Activated naive CD4-positive, alpha-beta T cell (primary cell): ENCODE results near the gene PUS3.

ENCODE experiments used
- DNase-seq, 4 experiments: peaks; one replicate each; lab custom pipeline; 2025; lab: John Stamatoyannopoulos, UW

PUS3 gene

DNA sequence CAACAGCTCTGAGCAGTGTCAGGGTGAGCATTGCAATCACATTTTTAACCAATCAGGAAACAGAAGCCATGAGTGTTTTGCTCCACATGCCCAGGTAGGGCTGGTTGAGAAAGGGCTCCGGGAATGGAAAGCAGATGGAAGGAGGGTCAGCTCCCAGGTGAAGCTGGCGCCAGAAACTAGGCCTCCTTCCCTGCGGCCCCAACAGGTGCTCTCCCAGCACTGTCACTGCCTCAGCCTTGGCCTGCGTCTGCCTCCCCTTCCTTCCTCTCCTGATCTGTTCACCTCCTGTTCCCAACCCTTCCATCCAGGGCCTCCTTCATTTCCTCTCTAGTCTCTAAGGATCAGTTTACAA is 38.2 kb upstream of the PUS3 start:
- no peak for DNase-seq

DNA sequence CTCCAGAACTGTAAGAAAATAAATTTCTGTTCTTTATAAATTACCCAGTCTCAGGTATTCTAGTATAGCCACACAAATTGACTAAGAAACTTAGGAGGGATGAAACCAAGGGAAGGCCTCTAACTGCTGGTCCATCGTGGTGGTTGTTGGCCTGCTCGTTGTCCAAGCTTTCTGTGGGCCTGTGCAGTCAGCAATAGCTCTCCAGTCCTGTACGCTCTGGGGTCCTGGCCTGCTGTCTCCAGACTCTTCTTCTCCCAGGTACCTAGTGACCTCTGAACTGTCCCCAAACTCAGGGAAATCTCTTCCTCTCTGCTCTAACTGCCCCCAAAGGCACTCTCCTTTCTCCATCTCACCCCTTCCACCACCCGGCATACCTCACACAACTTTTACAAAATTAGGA is 37.1 kb upstream of the PUS3 start:
- no peak for DNase-seq

GRCh38 chr11:125939081-125939521 is 36.1 kb upstream of the PUS3 start:
- no peak for DNase-seq

DNA sequence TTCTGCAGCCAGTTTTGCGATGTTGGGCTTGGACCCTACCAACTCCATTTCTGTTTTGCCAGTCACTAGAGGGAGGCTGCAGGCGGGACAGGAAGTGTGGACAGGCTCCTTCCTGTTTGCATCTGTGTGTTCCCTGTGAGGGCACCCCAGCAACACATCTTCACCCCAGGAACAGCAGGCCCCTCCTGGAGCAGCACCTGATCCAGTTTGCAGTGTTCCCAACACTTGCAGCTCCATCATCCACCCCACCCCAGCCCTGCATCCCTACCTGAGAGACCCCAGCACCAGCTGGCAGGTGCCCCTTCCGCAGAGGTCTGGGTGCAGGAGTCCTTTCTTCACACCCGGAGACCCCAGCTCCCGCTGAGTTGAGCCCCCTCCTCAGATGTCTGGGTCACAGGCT is 35.4 kb upstream of the PUS3 start:
- no peak for DNase-seq

DNA sequence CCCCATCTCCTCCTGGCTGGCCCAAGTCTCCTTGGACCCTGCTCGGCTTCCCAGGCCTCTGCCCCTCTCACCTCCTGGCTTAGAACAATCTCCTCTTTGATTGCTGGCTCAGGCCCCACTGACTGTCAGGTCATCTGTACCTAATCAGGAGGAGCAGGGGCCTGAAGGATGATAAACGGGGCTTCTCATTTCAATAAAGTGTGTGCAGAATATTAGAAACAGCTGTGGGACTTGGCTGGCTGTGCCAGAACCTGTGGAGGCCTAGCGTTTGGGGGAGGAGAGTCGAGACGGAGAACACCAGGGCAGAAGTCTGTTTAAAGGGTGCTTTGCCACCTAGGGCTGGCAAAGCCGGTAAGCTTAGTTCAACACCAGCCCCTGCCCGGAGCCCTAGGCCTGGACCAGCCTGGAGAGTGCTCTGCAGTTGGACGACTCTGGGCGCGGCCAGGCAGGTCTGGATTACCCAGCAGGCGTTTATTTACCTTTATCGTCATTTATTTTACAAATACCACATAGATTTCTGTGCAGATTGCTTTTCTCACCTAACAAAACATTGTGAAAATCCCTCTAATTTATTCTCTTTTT is 32.7 kb upstream of the PUS3 start:
- DNase-seq, result no peak

DNA sequence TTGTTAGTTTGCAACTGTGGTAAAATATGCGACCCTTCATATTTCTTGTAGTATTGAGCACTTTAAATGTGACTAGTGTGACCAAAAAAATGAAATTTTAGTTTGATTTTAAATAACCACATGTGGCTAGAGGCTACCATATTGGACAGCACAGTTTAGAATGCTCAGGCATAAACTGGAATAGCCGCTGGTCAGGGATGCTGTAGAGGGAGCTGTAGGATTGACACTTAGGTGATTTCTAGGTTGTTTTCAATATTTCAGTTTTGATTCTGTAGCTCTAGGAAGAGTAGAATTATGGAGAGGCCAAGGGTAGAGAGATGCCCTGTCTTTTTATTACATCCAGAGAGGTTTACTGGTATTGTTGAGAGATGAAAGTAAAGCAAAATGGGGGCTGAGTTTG is 32.0 kb upstream of the PUS3 start:
- DNase-seq, result no peak

- no peak for DNase-seq
These were observed 31.5 kb upstream of the PUS3 start for GRCh38 chr11:125934473-125934872.

DNA sequence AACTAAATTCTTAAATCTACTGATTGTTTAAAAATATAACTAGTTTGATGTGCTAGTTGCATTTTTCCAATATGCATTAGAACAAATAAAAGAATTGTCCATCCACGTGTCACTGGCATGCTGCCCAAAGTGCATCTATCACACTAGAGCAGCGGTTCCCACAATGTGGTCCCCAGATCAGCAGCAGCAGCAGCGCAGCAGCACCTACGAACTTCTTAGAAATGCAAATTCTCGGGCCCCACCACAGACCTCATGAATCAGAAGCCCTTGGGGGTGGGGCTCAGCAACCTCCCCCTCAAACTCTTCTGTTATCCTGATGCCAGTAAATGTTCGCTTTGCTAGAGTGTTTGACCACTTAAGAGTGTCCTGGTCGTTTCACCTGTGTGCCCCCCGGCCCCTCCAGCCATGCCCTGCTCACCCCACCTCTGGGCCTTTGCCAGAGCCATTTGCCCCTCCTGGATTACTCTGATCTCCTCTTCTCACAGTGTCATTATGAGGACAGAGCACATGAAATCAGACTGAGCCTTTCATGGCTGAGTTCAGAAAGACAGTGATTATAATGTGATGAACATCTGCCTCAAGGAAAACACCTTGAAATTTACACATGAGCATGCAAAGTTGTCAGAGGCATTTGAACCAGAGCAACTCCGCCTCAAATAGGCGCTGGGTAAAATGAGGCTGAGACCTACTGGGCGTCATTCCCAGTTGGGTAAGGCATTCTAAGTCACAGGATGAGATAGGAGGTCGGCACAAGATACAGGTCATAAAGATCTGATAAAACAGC is 30.2 kb upstream of the PUS3 start:
- no peak for DNase-seq

- DNase-seq, result no peak
These were observed 29.3 kb upstream of the PUS3 start for GRCh38 chr11:125932301-125932700.

DNA sequence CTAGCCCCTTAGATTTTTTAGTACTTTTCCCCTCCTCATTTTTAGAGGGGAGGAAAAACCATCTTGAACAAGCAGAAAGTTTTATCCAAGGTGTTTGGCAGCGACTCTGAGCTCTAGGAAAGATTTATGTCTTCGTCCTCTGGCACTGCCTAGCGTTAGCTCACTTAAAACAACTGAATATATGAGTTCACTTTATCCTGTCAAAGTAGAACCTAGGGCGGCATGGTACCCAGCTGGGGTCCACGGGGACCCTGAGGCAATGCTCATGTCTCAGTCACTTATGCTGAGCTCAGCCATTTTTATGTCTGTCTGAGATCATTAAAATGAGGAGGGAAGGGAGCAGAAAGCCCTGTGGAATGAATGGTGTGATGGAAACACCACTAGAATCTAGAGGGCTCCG is 28.7 kb upstream of the PUS3 start:
- DNase-seq, result no peak

GRCh38 chr11:125931116-125931515 is 28.1 kb upstream of the PUS3 start:
- no peak for DNase-seq

GRCh38 chr11:125930076-125930450 is 27.1 kb upstream of the PUS3 start:
- no peak for DNase-seq

DNA sequence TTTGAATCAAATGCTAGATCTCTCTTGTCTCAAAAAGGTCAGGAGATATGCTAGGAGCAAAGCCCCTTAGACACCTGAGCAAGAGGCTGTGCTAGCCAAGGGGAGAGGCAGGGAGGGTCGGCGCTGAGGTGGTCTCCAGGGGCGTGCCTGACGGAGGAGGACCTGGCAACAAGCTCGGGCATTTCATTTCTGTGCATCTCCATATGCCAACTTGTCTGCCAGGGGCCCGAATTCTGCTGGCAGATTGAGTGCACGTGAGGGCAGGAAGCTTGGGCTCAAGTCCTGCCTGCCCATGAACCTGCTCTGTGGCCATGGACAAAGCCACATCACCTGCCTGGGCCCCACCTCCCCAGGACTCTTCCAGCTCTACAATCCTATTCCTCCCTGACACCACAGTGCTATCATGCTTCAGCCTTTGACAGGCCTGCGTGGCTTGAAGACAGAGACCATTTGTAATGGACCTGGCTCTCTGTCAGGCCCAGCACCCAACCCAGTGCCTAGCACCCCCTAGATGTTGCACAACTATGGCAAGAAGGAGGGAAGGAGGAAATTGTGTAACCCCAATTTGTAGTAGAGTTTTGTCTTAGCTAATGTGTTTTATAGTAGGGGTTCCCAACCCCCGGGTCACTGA is 26.6 kb upstream of the PUS3 start:
- DNase-seq, result no peak

GRCh38 chr11:125926682-125927081 is 23.7 kb upstream of the PUS3 start:
- no peak for DNase-seq

- DNase-seq, result no peak
These were observed 22.8 kb upstream of the PUS3 start for GRCh38 chr11:125925804-125926203.

GRCh38 chr11:125925247-125925740 is 22.3 kb upstream of the PUS3 start:
- no peak for DNase-seq

GRCh38 chr11:125924384-125925007 is 21.5 kb upstream of the PUS3 start:
- no peak for DNase-seq

DNA sequence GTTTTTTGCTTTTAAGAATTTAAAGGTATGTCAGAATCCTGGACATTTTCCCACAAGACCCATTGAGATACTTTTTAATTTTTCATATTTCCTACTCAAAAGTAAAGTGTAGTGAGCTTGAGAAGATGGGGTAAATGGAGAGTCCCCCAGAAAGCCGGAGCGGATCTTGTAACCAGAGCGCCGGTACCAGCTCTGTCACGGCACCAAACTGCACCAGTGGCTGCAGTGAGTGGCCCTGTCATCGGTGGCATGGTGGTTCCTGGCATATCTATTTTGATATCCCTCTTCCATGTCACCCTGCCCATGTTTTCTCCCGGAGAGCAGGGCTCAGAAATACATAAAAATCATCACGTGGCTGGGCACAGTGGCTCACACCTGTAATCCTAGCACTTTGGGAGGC is 20.6 kb upstream of the PUS3 start:
- DNase-seq, result no peak

DNA sequence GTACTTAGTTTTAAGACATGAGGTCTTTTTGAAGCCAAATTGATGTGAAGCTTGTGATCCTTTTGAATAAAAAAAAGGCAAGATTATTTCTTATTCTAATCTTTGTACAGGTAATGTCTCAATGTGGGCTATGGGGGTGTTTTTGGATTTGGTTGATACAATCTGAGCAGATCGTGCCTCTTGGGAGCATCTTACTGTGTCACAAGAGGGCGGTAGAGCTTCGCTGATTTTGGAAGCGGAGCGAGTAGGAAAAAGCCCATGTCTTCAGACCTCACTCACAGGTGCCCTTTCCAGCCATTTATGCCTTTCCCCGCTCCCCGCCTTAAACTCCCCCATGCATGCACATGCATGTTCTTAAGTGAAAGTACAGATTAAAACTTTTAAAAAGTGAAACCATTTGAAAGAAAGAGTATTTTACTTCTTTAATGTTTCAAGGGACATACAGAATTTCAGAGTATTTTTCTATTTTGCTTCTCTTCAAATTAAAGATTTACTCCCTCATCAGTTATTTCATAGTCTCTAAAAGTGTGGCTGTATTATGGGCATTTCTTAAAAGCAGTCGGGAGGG is 20.1 kb upstream of the PUS3 start:
- peak in 2 of 4 experiments; percentile 9 to 20 for DNase-seq

GRCh38 chr11:125922156-125922555 is 19.1 kb upstream of the PUS3 start:
- DNase-seq, result no peak

DNA sequence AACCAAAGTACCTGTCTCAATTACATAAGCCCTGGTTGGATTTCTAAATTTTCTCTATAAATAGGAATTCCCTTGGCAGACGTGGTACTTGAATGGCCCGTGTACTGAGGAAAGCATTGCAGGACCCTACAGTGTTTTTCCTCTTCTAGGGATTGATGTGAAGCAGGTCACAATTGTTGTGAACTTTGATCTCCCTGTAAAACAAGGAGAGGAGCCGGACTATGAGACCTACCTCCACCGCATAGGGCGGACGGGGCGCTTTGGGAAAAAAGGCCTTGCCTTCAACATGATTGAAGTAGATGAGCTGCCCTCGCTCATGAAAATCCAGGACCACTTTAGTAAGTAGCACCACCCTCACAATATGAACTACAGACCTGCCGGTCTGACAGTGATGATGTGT is 18.0 kb upstream of the PUS3 start:
- no peak for DNase-seq

- no peak for DNase-seq
These were observed 15.3 kb upstream of the PUS3 start for GRCh38 chr11:125918140-125918840.
